ENCODE results near the gene USP34.

USP34 gene

DNA sequence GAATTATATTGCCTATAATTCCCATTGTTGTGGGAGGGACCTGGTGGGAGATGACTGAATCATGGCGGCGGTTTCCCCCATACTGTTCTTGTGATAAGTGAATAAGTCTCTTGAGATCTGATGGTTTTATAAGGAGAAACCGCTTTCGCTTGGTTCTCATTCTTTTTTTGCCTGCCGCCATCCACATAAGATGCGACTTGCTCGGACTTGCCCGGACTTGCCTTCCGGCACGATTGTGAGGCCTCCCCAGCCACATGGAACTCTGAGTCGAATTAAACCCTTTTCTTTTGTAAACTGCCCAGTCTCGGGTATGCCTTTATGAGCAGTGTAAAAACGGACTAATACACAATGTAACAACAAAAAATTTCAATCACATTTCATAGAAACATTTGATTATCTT is 193.1 kb downstream of the USP34 start:
- TF ChIP-seq, protein P1, sequence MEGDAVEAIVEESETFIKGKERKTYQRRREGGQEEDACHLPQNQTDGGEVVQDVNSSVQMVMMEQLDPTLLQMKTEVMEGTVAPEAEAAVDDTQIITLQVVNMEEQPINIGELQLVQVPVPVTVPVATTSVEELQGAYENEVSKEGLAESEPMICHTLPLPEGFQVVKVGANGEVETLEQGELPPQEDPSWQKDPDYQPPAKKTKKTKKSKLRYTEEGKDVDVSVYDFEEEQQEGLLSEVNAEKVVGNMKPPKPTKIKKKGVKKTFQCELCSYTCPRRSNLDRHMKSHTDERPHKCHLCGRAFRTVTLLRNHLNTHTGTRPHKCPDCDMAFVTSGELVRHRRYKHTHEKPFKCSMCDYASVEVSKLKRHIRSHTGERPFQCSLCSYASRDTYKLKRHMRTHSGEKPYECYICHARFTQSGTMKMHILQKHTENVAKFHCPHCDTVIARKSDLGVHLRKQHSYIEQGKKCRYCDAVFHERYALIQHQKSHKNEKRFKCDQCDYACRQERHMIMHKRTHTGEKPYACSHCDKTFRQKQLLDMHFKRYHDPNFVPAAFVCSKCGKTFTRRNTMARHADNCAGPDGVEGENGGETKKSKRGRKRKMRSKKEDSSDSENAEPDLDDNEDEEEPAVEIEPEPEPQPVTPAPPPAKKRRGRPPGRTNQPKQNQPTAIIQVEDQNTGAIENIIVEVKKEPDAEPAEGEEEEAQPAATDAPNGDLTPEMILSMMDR (IDR thresholded peaks at IDR 0.05; ENCODE audit: extremely low read depth, missing control alignments), result no peak
- DNase-seq (ENCODE audit: low spot score), result no peak

DNA sequence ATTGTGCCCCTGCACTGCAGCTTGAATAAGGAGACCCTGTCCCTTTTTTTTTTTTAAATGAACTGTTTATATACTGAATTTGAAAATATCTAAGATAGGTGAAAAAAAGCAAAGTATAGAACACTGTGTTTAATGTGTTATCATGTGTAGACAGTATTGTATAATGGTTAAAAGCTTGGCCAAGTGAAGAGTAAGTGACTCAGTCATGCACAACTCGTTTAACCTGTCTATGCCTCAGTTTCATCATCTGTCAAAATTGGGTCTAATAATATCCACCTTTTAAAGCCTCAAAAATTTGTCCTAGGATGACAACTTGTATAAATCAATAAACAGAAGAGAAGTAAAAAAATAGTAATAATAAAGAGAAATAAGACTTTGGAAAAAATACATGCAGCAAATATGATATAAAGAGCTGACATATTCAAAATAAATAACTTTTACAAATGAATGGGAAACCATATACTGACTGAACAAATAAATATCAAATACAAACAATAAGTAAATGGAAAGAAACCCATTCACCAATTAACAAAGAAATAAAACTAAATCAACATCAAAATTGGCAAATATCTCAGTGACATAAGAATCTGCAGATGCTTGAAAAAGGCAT is 195.2 kb downstream of the USP34 start:
- DNase-seq (ENCODE audit: low spot score), result no peak
- TF ChIP-seq, protein P1 (IDR thresholded peaks at IDR 0.05; ENCODE audit: extremely low read depth, missing control alignments), result no peak

GRCh38 chr2:61272421-61273070 is 198.3 kb downstream of the USP34 start:
- TF ChIP-seq, protein P1 (IDR thresholded peaks at IDR 0.05; ENCODE audit: extremely low read depth, missing control alignments), result no peak
- no peak for DNase-seq (ENCODE audit: low spot score)

- TF ChIP-seq, protein P1 (IDR thresholded peaks at IDR 0.05; ENCODE audit: extremely low read depth, missing control alignments), result no peak
- DNase-seq (ENCODE audit: low spot score), result no peak
These were observed 202.6 kb downstream of the USP34 start for GRCh38 chr2:61268249-61268648.

DNA sequence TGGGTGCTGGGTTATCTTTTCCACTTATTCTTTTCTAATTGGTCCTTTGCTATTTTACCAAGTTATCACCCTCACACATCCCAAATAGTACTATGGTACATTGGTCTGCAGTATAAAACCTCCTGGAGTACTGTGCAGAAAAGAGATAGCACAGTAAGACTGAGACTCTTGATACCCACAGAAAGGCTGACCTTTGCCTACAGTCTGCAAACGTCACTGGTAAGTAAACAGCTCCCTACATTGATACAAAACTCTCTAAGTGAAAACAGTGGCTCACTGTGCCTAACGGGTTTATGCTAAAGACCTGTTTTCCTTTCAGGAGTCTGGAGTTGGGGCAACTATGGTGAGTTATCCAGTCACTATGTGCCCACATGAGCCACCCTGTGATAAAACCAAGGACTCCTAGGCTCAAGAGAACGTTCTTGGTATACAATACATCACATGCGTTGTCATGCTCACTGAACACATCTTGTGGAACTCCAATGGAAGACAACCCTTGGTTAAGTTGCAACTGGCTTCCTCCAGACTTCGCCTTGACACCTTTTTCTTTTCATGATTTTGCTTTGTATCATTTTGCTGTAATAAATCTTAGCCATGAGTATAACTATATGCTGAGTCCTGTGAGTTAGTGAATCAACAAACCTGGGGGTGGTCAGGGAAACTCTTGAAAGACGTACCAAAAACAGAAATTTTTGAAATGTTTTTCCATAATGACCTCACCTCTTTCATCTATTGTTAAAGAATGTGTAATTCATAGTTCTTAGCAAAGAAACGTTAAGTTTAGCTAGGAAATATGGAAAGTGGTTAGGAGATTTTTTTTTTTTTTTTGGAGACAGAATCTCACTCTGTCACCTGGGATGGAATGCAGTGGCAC is 204.0 kb downstream of the USP34 start:
- no peak for DNase-seq (ENCODE audit: low spot score)
- TF ChIP-seq, protein P1 (IDR thresholded peaks at IDR 0.05; ENCODE audit: extremely low read depth, missing control alignments), result no peak

GRCh38 chr2:61263830-61264229 is 207.1 kb downstream of the USP34 start:
- DNase-seq (ENCODE audit: low spot score), result no peak
- TF ChIP-seq, protein P1 (IDR thresholded peaks at IDR 0.05; ENCODE audit: extremely low read depth, missing control alignments), result no peak

DNA sequence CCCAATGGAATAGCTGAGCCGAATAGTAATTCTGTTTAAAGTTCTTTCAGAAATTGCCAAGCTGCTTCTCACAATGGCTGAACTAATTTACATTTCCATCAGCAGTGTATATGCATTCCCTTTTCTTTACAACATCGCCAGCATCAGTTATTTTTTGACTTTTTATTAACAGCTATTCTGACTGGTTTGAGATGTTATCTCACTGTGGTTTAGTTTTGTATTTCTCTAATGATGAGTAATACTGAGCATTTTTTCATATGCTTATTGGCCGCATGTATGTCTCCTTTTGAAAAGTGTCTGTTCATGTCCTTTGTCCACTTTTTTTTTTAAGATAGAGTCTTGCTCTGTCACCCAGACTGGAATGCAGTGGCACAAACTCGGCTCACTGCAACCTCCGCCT is 208.2 kb downstream of the USP34 start:
- TF ChIP-seq, protein P1 (IDR thresholded peaks at IDR 0.05; ENCODE audit: extremely low read depth, missing control alignments), result no peak
- DNase-seq (ENCODE audit: low spot score), result no peak

All from GM20000 (cell line).